Ectodermal cell (in vitro differentiated cells): ENCODE measurements around the gene ARHGEF6.

Experiments
- H3K27ac ChIP-seq: 2 replicates; pipeline ENCODE4 v1.7.0; 2013; ENCODE audit warnings: mild to moderate bottlenecking, low read depth, low read length; ENCODE audit not compliant: insufficient read depth, poor library complexity, severe bottlenecking
- H3K27me3 ChIP-seq: 2 replicates; pipeline ENCODE4 v1.7.0; 2013; ENCODE audit warnings: mild to moderate bottlenecking, low read length; ENCODE audit not compliant: insufficient read depth, control insufficient read depth, poor library complexity, severe bottlenecking
- H3K36me3 ChIP-seq: one replicate; pipeline ENCODE4 v1.7.0; 2013; ENCODE audit warnings: low read length; ENCODE audit not compliant: control insufficient read depth, insufficient read depth
- H3K4me1 ChIP-seq: one replicate; pipeline ENCODE4 v1.7.0; 2013; ENCODE audit warnings: low read length; ENCODE audit not compliant: control insufficient read depth, insufficient read depth
- H3K4me3 ChIP-seq: 2 replicates; pipeline ENCODE4 v1.7.0; 2013; ENCODE audit warnings: low read depth, low read length, control low read depth; ENCODE audit not compliant: insufficient read depth
- H3K9me3 ChIP-seq: 2 replicates; pipeline ENCODE4 v1.7.0; 2013; ENCODE audit warnings: mild to moderate bottlenecking, low read length, moderate library complexity; ENCODE audit not compliant: control insufficient read depth
- WGBS, 2 experiments: methylation state at CpG; one replicate each; pipeline ENCODE4 v1.1.7; 2013; ENCODE audit warnings: missing lambda C conversion rate in 2 of 2; 5-methylcytosine and 5-hydroxymethylcytosine counted together

Gene ARHGEF6

GRCh38 chrX:136767104-136767941 lies 13.4 kb downstream of the ARHGEF6 start:
- Histone ChIP-seq H3K27ac (no peak overlapping the region), H3K36me3 (no peaks in the 10 kb centered on the region), H3K4me3 (peak overlapping the region; percentile 51), H3K9me3 (no peaks in the 10 kb centered on the region), H3K4me1 (no peaks in the 10 kb centered on the region), H3K27me3 (peaks cover 17% of the 10 kb centered on the region)
- 0 to 1% methylated on average over 78 of the region's 78 CpGs for WGBS, 2 experiments

DNA sequence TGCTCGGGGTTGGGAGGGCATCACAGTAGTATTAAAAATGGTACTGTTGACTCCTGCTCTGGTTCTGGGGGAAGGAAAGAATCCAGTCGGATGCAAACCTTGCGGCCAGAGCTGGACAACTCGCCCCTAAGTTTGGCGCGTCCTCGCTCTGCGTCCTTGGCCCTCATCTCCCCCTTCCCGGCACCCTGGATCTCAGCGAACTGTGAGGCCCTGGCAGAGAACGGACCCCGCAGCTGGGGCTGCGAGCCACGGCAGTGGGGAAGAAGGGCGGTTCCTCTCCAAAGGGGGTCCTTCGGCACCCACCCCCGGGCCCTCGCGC lies 14.0 kb downstream of the ARHGEF6 start:
- H3K27ac ChIP-seq: no peak overlapping the region
- no peaks in the 10 kb centered on the region for H3K4me1 ChIP-seq
- no peaks in the 10 kb centered on the region for H3K9me3 ChIP-seq
- WGBS, 2 experiments: 5% methylated on average over 19 of the region's 19 CpGs
- H3K27me3 ChIP-seq: peaks cover 17% of the 10 kb centered on the region
- peak overlapping the region; percentile 51 for H3K4me3 ChIP-seq
- H3K36me3 ChIP-seq: no peaks in the 10 kb centered on the region

- Histone ChIP-seq H3K4me3 (no peak overlapping the region), H3K27ac (no peak overlapping the region), H3K9me3 (no peaks in the 10 kb centered on the region), H3K27me3 (peaks cover 17% of the 10 kb centered on the region), H3K36me3 (no peaks in the 10 kb centered on the region), H3K4me1 (no peaks in the 10 kb centered on the region)
- no CpG with 5 or more reads among the region's 1 CpG for WGBS, 2 experiments
These were observed 14.8 kb downstream of the ARHGEF6 start for GRCh38 chrX:136765821-136766356.

DNA sequence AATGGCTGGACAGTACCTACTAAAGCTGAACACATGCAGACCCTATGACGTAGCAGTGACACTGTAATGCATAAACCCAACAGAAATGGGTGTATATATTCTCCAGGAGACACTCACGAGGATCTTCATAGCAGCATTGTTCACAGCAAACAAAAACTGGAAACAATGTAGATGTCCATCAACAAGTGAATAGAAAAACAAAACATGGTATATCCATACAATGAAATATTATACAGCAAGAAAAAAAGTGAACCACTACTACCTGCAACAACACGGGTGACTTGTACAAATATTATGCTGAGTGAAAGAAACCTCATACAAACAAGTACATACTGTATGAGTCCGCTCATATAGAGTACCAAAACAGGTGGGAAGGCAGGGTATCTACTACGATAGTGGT lies 16.5 kb downstream of the ARHGEF6 start:
- H3K27ac ChIP-seq: no peak overlapping the region
- H3K9me3 ChIP-seq: no peaks in the 10 kb centered on the region
- WGBS, 2 experiments: 95% methylated on average over 4 to 5 of the region's 5 CpGs
- H3K4me3 ChIP-seq: no peak overlapping the region
- no peaks in the 10 kb centered on the region for H3K4me1 ChIP-seq
- H3K36me3 ChIP-seq: no peaks in the 10 kb centered on the region
- H3K27me3 ChIP-seq: peaks cover 17% of the 10 kb centered on the region

GRCh38 chrX:136762820-136763452 lies 17.8 kb downstream of the ARHGEF6 start:
- Histone ChIP-seq H3K4me3 (no peak overlapping the region), H3K36me3 (no peaks in the 10 kb centered on the region)
- WGBS, 2 experiments: 94% methylated on average over 2 of the region's 2 CpGs; no CpG with 5 or more reads in 1 of the 2 experiments

GRCh38 chrX:136761421-136761820 lies 19.3 kb downstream of the ARHGEF6 start:
- WGBS, 2 experiments: 100% methylated on average over 1 to 2 of the region's 3 CpGs
- no peaks in the 10 kb centered on the region for H3K4me1 ChIP-seq
- H3K36me3 ChIP-seq: no peaks in the 10 kb centered on the region
- no peak overlapping the region for H3K4me3 ChIP-seq
- peaks cover 10% of the 10 kb centered on the region for H3K27me3 ChIP-seq
- H3K27ac ChIP-seq: no peak overlapping the region
- no peaks in the 10 kb centered on the region for H3K9me3 ChIP-seq

More at GRCh38 chrX:136762820-136763452, 17.8 kb downstream of the ARHGEF6 start:
- no peaks in the 10 kb centered on the region for H3K9me3 ChIP-seq
- H3K27ac ChIP-seq: no peak overlapping the region
- peaks cover 17% of the 10 kb centered on the region for H3K27me3 ChIP-seq
- H3K4me1 ChIP-seq: no peaks in the 10 kb centered on the region

GRCh38 chrX:136759968-136760367 lies 20.8 kb downstream of the ARHGEF6 start:
- H3K27ac ChIP-seq: no peak overlapping the region
- H3K4me3 ChIP-seq: no peak overlapping the region
- no peaks in the 10 kb centered on the region for H3K27me3 ChIP-seq
- no peaks in the 10 kb centered on the region for H3K4me1 ChIP-seq
- 39 to 48% methylated on average over 2 of the region's 2 CpGs for WGBS, 2 experiments
- no peaks in the 10 kb centered on the region for H3K36me3 ChIP-seq
- no peaks in the 10 kb centered on the region for H3K9me3 ChIP-seq

- Histone ChIP-seq H3K4me3 (no peak overlapping the region), H3K4me1 (no peaks in the 10 kb centered on the region), H3K9me3 (no peaks in the 10 kb centered on the region), H3K27ac (no peak overlapping the region), H3K27me3 (no peaks in the 10 kb centered on the region), H3K36me3 (no peaks in the 10 kb centered on the region)
- 40% methylated on average over 2 of the region's 2 CpGs for WGBS, 2 experiments
These were observed 25.3 kb downstream of the ARHGEF6 start for GRCh38 chrX:136755411-136755810.

- H3K4me1 ChIP-seq: no peaks in the 10 kb centered on the region
- H3K4me3 ChIP-seq: no peak overlapping the region
- H3K36me3 ChIP-seq: no peaks in the 10 kb centered on the region
- no peaks in the 10 kb centered on the region for H3K9me3 ChIP-seq
- no peaks in the 10 kb centered on the region for H3K27me3 ChIP-seq
- H3K27ac ChIP-seq: no peak overlapping the region
- WGBS, 2 experiments: 75% methylated on average over 2 to 3 of the region's 3 CpGs
These were observed 26.1 kb downstream of the ARHGEF6 start for GRCh38 chrX:136754651-136755050.

GRCh38 chrX:136752796-136753195 lies 27.9 kb downstream of the ARHGEF6 start:
- no peaks in the 10 kb centered on the region for H3K9me3 ChIP-seq
- 86 to 100% methylated on average over 2 of the region's 2 CpGs for WGBS, 2 experiments
- H3K27me3 ChIP-seq: no peaks in the 10 kb centered on the region
- H3K4me1 ChIP-seq: no peaks in the 10 kb centered on the region
- no peaks in the 10 kb centered on the region for H3K36me3 ChIP-seq
- H3K4me3 ChIP-seq: no peak overlapping the region
- H3K27ac ChIP-seq: no peak overlapping the region
